Glomerular endothelial cell (primary cell): ENCODE data around the gene SERPINA5. TPM values are rescaled to one million over a fixed set of nuclear protein-coding genes. Genes with fewer than 3 reads are reported as not detected.

ENCODE experiments used
- DNase-seq: peaks from one replicate; pipeline ENCODE4 v3.0.0-alpha.2; 2011; ENCODE audit warnings: low read depth, low spot score; ENCODE audit errors: extremely low read depth
- total RNA-seq: library from RNA; depleted of rRNA; stranded (reverse); fragments of >200 nt; gene quantifications from 2 replicates; pipeline ENCODE4 v1.2.3, GENCODE V29; 2015

SERPINA5 gene
- total RNA-seq, 1 donor from 2014 or later: 1.1 TPM

- no peak for DNase-seq
These were observed 31.9 kb upstream of the SERPINA5 start for GRCh38 chr14:94548999-94549985.

GRCh38 chr14:94550041-94550440, 31.2 kb upstream of the SERPINA5 start:
- no peak for DNase-seq

GRCh38 chr14:94555991-94556390, 25.2 kb upstream of the SERPINA5 start:
- DNase-seq: no peak

GRCh38 chr14:94557327-94557726, 23.9 kb upstream of the SERPINA5 start:
- no peak for DNase-seq

GRCh38 chr14:94558842-94559241, 22.4 kb upstream of the SERPINA5 start:
- DNase-seq: no peak

- no peak for DNase-seq
These were observed 21.5 kb upstream of the SERPINA5 start for GRCh38 chr14:94559638-94560290.

- DNase-seq: no peak
These were observed 20.9 kb upstream of the SERPINA5 start for GRCh38 chr14:94560291-94560665.

GRCh38 chr14:94560751-94561655, 20.2 kb upstream of the SERPINA5 start, which contains the start of gene SERPINA4:
TSS of gene SERPINA4 (plus strand) at chr14:94561442. CDS start at chr14:94563483, 2,041 bp downstream.
- DNase-seq: no peak

- no peak for DNase-seq
These were observed 19.6 kb upstream of the SERPINA5 start for GRCh38 chr14:94561656-94562010.

- DNase-seq: no peak
These were observed 19.2 kb upstream of the SERPINA5 start for GRCh38 chr14:94562022-94562421.

GRCh38 chr14:94562941-94563883, 18.0 kb upstream of the SERPINA5 start:
- no peak for DNase-seq

GRCh38 chr14:94564381-94564780, 16.8 kb upstream of the SERPINA5 start:
- no peak for DNase-seq

GRCh38 chr14:94568186-94568585, 13.0 kb upstream of the SERPINA5 start:
- no peak for DNase-seq

GRCh38 chr14:94569381-94570001, 11.7 kb upstream of the SERPINA5 start:
- DNase-seq: no peak

GRCh38 chr14:94570002-94570400, 11.2 kb upstream of the SERPINA5 start:
- no peak for DNase-seq

GRCh38 chr14:94570440-94570839, 10.8 kb upstream of the SERPINA5 start:
- DNase-seq: no peak

- no peak for DNase-seq
These were observed 9.8 kb upstream of the SERPINA5 start for GRCh38 chr14:94571395-94571794.

- DNase-seq: no peak
These were observed 9.3 kb upstream of the SERPINA5 start for GRCh38 chr14:94571950-94572349.

- no peak for DNase-seq
These were observed 8.5 kb upstream of the SERPINA5 start for GRCh38 chr14:94572637-94573303.
